Measurements from ENCODE around the gene MBOAT1. TPM values are rescaled to one million over a fixed set of nuclear protein-coding genes. Genes with fewer than 3 reads are reported as not detected.

The MBOAT1 gene
- total RNA-seq, 2 experiments from 2014 or later, result 25.5 to 27.1 TPM

- no peaks in the 10 kb centered on the region for H3K36me3 Mint-ChIP-seq (ENCODE audit: low read depth)
- DNase-seq, result no peak
- H3K4me1 Mint-ChIP-seq, result no peaks in the 10 kb centered on the region
- ChIA-PET POLR2A (no interaction called here), CTCF (no interaction called here)
- H3K4me3 Mint-ChIP-seq, result no peak overlapping the region
- no peak overlapping the region for H3K27ac Mint-ChIP-seq
- no peaks in the 10 kb centered on the region for H3K9me3 Mint-ChIP-seq
- no peaks in the 10 kb centered on the region for H3K27me3 Mint-ChIP-seq
Observed at GRCh38 chr6:20227350-20227749, 15.1 kb upstream of the MBOAT1 start.

- Mint-ChIP-seq H3K9me3 (no peaks in the 10 kb centered on the region), H3K27ac (no peak overlapping the region), H3K36me3 (ENCODE audit: low read depth) (no peaks in the 10 kb centered on the region), H3K27me3 (no peaks in the 10 kb centered on the region), H3K4me3 (no peak overlapping the region), H3K4me1 (no peaks in the 10 kb centered on the region)
- ChIA-PET CTCF (interaction anchor here (1.3 kb wide), 1 partner anchor 8 kb away, joined by 3 read pairs; no protein-coding TSS in a partner anchor), POLR2A (no interaction called here)
- DNase-seq, result no peak
Observed at GRCh38 chr6:20223141-20223540, 10.9 kb upstream of the MBOAT1 start.

- CTCF ChIA-PET, result interaction anchor here (1.1 kb wide), 1 partner anchor 8 kb away, joined by 3 read pairs; no protein-coding TSS in a partner anchor
- no peak overlapping the region for H3K27ac Mint-ChIP-seq
- H3K4me1 Mint-ChIP-seq, result no peaks in the 10 kb centered on the region
- H3K36me3 Mint-ChIP-seq (ENCODE audit: low read depth), result no peaks in the 10 kb centered on the region
- no peaks in the 10 kb centered on the region for H3K9me3 Mint-ChIP-seq
- POLR2A ChIA-PET, result no interaction called here
- H3K27me3 Mint-ChIP-seq, result no peaks in the 10 kb centered on the region
- no peak for DNase-seq
- H3K4me3 Mint-ChIP-seq, result no peak overlapping the region
Observed at GRCh38 chr6:20221421-20221820, 9.2 kb upstream of the MBOAT1 start.

- ChIA-PET POLR2A (no interaction called here), CTCF (no interaction called here)
- Mint-ChIP-seq H3K9me3 (no peaks in the 10 kb centered on the region), H3K27ac (no peak overlapping the region), H3K36me3 (ENCODE audit: low read depth) (no peaks in the 10 kb centered on the region), H3K27me3 (no peaks in the 10 kb centered on the region), H3K4me1 (no peaks in the 10 kb centered on the region), H3K4me3 (no peak overlapping the region)
- DNase-seq, result no peak
Observed at GRCh38 chr6:20220359-20220758, 8.1 kb upstream of the MBOAT1 start.

GRCh38 chr6:20217891-20218290 is 5.6 kb upstream of the MBOAT1 start:
- H3K9me3 Mint-ChIP-seq, result no peaks in the 10 kb centered on the region
- no peak overlapping the region for H3K4me3 Mint-ChIP-seq
- ChIA-PET CTCF (interaction anchor here (0.6 kb wide), 1 partner anchor 18 kb away, joined by 3 read pairs; no protein-coding TSS in a partner anchor), POLR2A (no interaction called here)
- H3K27ac Mint-ChIP-seq, result no peak overlapping the region
- peaks cover 8% of the 10 kb centered on the region for H3K4me1 Mint-ChIP-seq
- DNase-seq, result no peak
- H3K36me3 Mint-ChIP-seq (ENCODE audit: low read depth), result no peaks in the 10 kb centered on the region
- no peaks in the 10 kb centered on the region for H3K27me3 Mint-ChIP-seq

GRCh38 chr6:20217324-20217855 is 5.1 kb upstream of the MBOAT1 start:
- POLR2A ChIA-PET, result no interaction called here

GRCh38 chr6:20215310-20215709 is 3.0 kb upstream of the MBOAT1 start:
- Mint-ChIP-seq H3K27me3 (no peaks in the 10 kb centered on the region), H3K36me3 (ENCODE audit: low read depth) (peaks cover 3% of the 10 kb centered on the region), H3K4me1 (peaks cover 23% of the 10 kb centered on the region), H3K27ac (no peak overlapping the region), H3K9me3 (no peaks in the 10 kb centered on the region), H3K4me3 (no peak overlapping the region)
- no peak for DNase-seq
- POLR2A ChIA-PET, result no interaction called here
- CTCF ChIA-PET, result interaction anchor here (1.1 kb wide), 1 partner anchor 8 kb away, joined by 3 read pairs; no protein-coding TSS in a partner anchor

More at GRCh38 chr6:20217324-20217855, 5.1 kb upstream of the MBOAT1 start:
- Mint-ChIP-seq H3K36me3 (ENCODE audit: low read depth) (no peaks in the 10 kb centered on the region), H3K9me3 (no peaks in the 10 kb centered on the region), H3K4me3 (no peak overlapping the region), H3K27ac (no peak overlapping the region), H3K4me1 (peaks cover 10% of the 10 kb centered on the region), H3K27me3 (no peaks in the 10 kb centered on the region)
- CTCF ChIA-PET, result no interaction called here
- DNase-seq, result no peak

GRCh38 chr6:20213271-20213798 is 1.1 kb upstream of the MBOAT1 start:
- Mint-ChIP-seq H3K27me3 (no peaks in the 10 kb centered on the region), H3K4me1 (peaks cover 42% of the 10 kb centered on the region), H3K9me3 (no peaks in the 10 kb centered on the region), H3K36me3 (ENCODE audit: low read depth) (peaks cover 3% of the 10 kb centered on the region), H3K4me3 (peak overlapping the region; percentile 84), H3K27ac (peak overlapping the region; percentile 95)
- CTCF ChIA-PET, result interaction anchor here (0.7 to 3.2 kb wide), 11 partner anchors 8 to 321 kb away, joined by 3 to 18 read pairs (median 4); partner anchors contain the start of gene CDKAL1
- POLR2A ChIA-PET, result interaction anchor here (0.7 to 4.2 kb wide), 14 partner anchors 11 to 322 kb away, joined by 3 to 42 read pairs (median 4); partner anchors contain the start of genes CDKAL1 and E2F3
- DNase-seq, result no peak

- H3K4me3 Mint-ChIP-seq, result peak overlapping the region; percentile 93
- CTCF ChIA-PET, result interaction anchor here (2.1 to 3.2 kb wide), 3 partner anchors 10 to 322 kb away, joined by 4 to 18 read pairs (median 14); partner anchors contain the start of gene CDKAL1
- peak; percentile 47 for DNase-seq
- peak overlapping the region; percentile 92 for H3K27ac Mint-ChIP-seq
- peaks cover 52% of the 10 kb centered on the region for H3K4me1 Mint-ChIP-seq
- H3K36me3 Mint-ChIP-seq (ENCODE audit: low read depth), result peaks cover 3% of the 10 kb centered on the region
- POLR2A ChIA-PET, result interaction anchor here (1.1 to 4.2 kb wide), 6 partner anchors 10 to 323 kb away, joined by 3 to 42 read pairs (median 15); partner anchors contain the start of gene CDKAL1
- no peaks in the 10 kb centered on the region for H3K9me3 Mint-ChIP-seq
- H3K27me3 Mint-ChIP-seq, result no peaks in the 10 kb centered on the region
Observed at GRCh38 chr6:20211941-20212391, 303 bp downstream of the MBOAT1 start.

- Mint-ChIP-seq H3K9me3 (no peaks in the 10 kb centered on the region), H3K4me3 (peak overlapping the region; percentile 93), H3K27me3 (no peaks in the 10 kb centered on the region), H3K27ac (peak overlapping the region; percentile 92), H3K4me1 (peaks cover 59% of the 10 kb centered on the region), H3K36me3 (ENCODE audit: low read depth) (peaks cover 9% of the 10 kb centered on the region)
- CTCF ChIA-PET, result interaction anchor here (2.8 to 3.2 kb wide), 2 partner anchors 9 to 84 kb away, joined by 14 to 18 read pairs; no protein-coding TSS in a partner anchor
- POLR2A ChIA-PET, result interaction anchor here (1.1 to 4.2 kb wide), 7 partner anchors 9 to 193 kb away, joined by 3 to 42 read pairs (median 10); no protein-coding TSS in a partner anchor
- DNase-seq, result no peak
Observed at GRCh38 chr6:20211037-20211940, 980 bp downstream of the MBOAT1 start.

GRCh38 chr6:20210158-20210557 is 2.1 kb downstream of the MBOAT1 start:
- Mint-ChIP-seq H3K4me1 (peaks cover 70% of the 10 kb centered on the region), H3K9me3 (no peaks in the 10 kb centered on the region), H3K27me3 (no peaks in the 10 kb centered on the region), H3K27ac (no peak overlapping the region), H3K4me3 (no peak overlapping the region), H3K36me3 (ENCODE audit: low read depth) (peaks cover 15% of the 10 kb centered on the region)
- POLR2A ChIA-PET, result interaction anchor here (0.8 to 1.9 kb wide), 4 partner anchors 9 to 109 kb away, joined by 3 to 5 read pairs (median 4); no protein-coding TSS in a partner anchor
- no peak for DNase-seq
- CTCF ChIA-PET, result no interaction called here

GRCh38 chr6:20208687-20209378 is 3.4 kb downstream of the MBOAT1 start:
- peak overlapping the region; percentile 19 for H3K27ac Mint-ChIP-seq
- CTCF ChIA-PET, result no interaction called here
- DNase-seq, result no peak
- H3K4me3 Mint-ChIP-seq, result no peak overlapping the region
- no peaks in the 10 kb centered on the region for H3K27me3 Mint-ChIP-seq
- H3K9me3 Mint-ChIP-seq, result no peaks in the 10 kb centered on the region
- peaks cover 84% of the 10 kb centered on the region for H3K4me1 Mint-ChIP-seq
- peaks cover 18% of the 10 kb centered on the region for H3K36me3 Mint-ChIP-seq (ENCODE audit: low read depth)
- POLR2A ChIA-PET, result no interaction called here
